Measurements from ENCODE around the gene HIF1AN. TPM values are rescaled to one million over a fixed set of nuclear protein-coding genes. Genes with fewer than 3 reads are reported as not detected.

The HIF1AN gene
- total RNA-seq, 1 donor: 14.0 TPM

Other genes starting within 250 kb of the HIF1AN start
- 11.3 TPM for gene BLOC1S2, start 249.3 kb upstream of the HIF1AN start, total RNA-seq
- gene PKD2L1, start 205.7 kb upstream of the HIF1AN start, total RNA-seq: not detected
- 21.3 TPM for gene SCD, start 188.7 kb upstream of the HIF1AN start, total RNA-seq
- not detected for gene WNT8B, start 72.9 kb upstream of the HIF1AN start, total RNA-seq
- gene SEC31B, start 16.1 kb upstream of the HIF1AN start, total RNA-seq: 9.7 TPM
- 158 TPM for gene NDUFB8, start 6.1 kb upstream of the HIF1AN start, total RNA-seq
- not detected for gene PAX2, start 209.6 kb downstream of the HIF1AN start, total RNA-seq

All from hematopoietic multipotent progenitor cell (in vitro differentiated cells).